Airway epithelial cell (primary cell): ENCODE measurements around the gene STOM. TPM values are rescaled to one million over a fixed set of nuclear protein-coding genes. Genes with fewer than 3 reads are reported as not detected.

Source experiments
- total RNA-seq: library from RNA; depleted of rRNA; stranded (reverse); fragments of >200 nt; gene quantifications from 2 replicates; pipeline ENCODE4 v1.2.3, GENCODE V29; 2015

The STOM gene, protein sequence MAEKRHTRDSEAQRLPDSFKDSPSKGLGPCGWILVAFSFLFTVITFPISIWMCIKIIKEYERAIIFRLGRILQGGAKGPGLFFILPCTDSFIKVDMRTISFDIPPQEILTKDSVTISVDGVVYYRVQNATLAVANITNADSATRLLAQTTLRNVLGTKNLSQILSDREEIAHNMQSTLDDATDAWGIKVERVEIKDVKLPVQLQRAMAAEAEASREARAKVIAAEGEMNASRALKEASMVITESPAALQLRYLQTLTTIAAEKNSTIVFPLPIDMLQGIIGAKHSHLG
- 172 and 222 TPM in 2 replicates for total RNA-seq

DNA sequence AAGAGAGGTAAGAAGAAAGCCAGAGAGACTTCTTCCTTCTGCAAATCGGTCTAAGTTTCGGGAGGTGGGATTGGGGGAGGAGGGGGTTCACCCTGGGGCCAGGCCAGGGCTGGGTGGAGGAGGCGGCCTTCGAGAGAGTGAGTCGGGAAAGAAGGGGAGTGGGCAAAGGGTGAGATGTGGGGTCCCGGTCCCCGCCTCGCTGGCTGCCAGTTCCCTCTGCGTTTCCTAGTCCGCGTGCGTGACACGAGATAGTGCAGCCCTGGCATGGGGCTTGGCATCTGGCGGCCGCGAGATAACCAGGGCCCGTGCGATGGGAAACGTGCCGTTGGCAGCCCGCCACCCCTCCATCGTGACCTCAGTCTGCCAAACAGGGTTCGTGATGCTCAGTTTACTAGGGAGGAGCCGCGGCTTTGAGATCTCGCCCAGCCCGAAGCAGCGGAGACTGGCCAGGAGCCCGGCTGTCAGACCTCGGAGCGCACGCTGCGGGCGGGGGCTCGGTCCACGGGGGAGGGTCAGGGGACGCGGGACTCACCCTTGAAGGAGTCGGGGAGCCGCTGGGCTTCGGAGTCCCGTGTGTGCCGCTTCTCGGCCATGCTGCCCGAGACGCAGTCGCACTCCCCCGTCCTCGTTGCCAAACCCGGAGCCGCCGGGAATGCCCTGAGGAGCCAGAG lies at the start of gene STOM:
Gene STOM (minus strand): TSS at position 656 of the 671 bp plus-strand sequence. CDS start 63 bp downstream, at position 593.

Other genes with a start within 250 kb of the STOM start
- gene RAB14, start 168.4 kb downstream of the STOM start, total RNA-seq = 18.6 and 28.8 TPM in 2 replicates
- 399 and 465 TPM in 2 replicates for gene GSN, start 102.1 kb downstream of the STOM start, total RNA-seq
- 0.14 TPM in 1 of 2 replicates, not detected in the other for gene GGTA1, start 129.6 kb upstream of the STOM start, total RNA-seq